RWPE2 (cell line): ENCODE results near the gene TOMM6.
"Not testable (repeated sequence)": the region's sequence is repeated elsewhere in the genome, so short reads cannot be mapped to it uniquely, and the experiment has no call there.

Source experiments
- ATAC-seq: fragments of 200-7000 bp; cut with Tn5 transposase; 3 replicates; pipeline ENCODE4 v1.9.1; 2021; ENCODE audit warnings: low read depth
- DNase-seq: peaks from one replicate; pipeline ENCODE4 v3.0.0-alpha.2; 2020; ENCODE audit warnings: low spot score
- H3K27ac ChIP-seq: fragments of 450-650 bp; 2 replicates; pipeline ENCODE4 v1.5.1; 2017; ENCODE audit warnings: mild to moderate bottlenecking; ENCODE audit not compliant: poor library complexity, severe bottlenecking
- H3K27me3 ChIP-seq: fragments of 250-450 bp; sonication (Bioruptor Pico); 2 replicates; pipeline ENCODE4 v1.5.1; 2021; ENCODE audit warnings: mild to moderate bottlenecking, moderate library complexity; ENCODE audit not compliant: insufficient read depth, poor library complexity, severe bottlenecking
- H3K36me3 ChIP-seq: fragments of 250-450 bp; sonication (Bioruptor Pico); 2 replicates; pipeline ENCODE4 v1.5.1; 2020; ENCODE audit warnings: low read depth, mild to moderate bottlenecking, moderate library complexity
- H3K4me1 ChIP-seq: fragments of 250-450 bp; sonication (Bioruptor Pico); 2 replicates; pipeline ENCODE4 v1.5.1; 2021; ENCODE audit warnings: mild to moderate bottlenecking, moderate library complexity; ENCODE audit not compliant: insufficient read depth, poor library complexity, severe bottlenecking
- H3K4me3 ChIP-seq: fragments of 250-450 bp; sonication (Bioruptor Pico); 2 replicates; pipeline ENCODE4 v1.5.1; 2021; ENCODE audit warnings: mild to moderate bottlenecking, moderate library complexity; ENCODE audit not compliant: severe bottlenecking
- H3K9me3 ChIP-seq: fragments of 250-450 bp; sonication (Bioruptor Pico); 2 replicates; pipeline ENCODE4 v1.5.1; 2021; ENCODE audit warnings: mild to moderate bottlenecking, moderate library complexity; ENCODE audit not compliant: severe bottlenecking
- CTCF ChIP-seq: fragments of 450-650 bp; IDR thresholded peaks from one replicate; pipeline ENCODE4 v1.5.1; 2017; ENCODE audit warnings: mild to moderate bottlenecking, moderate library complexity; ENCODE audit not compliant: poor library complexity, severe bottlenecking

Gene TOMM6

GRCh38 chr6:41811095-41811494, 23.6 kb downstream of the TOMM6 start:
- Histone ChIP-seq H3K9me3 (no peaks in the 10 kb centered on the region), H3K4me3 (no peak overlapping the region), H3K27me3 (no peaks in the 10 kb centered on the region), H3K4me1 (no peaks in the 10 kb centered on the region), H3K36me3 (no peaks in the 10 kb centered on the region), H3K27ac (no peak overlapping the region)
- no peak for TF ChIP-seq CTCF
- ATAC-seq (no peak), DNase-seq (no peak)

- ATAC-seq, H3K4me1 ChIP-seq, H3K27me3 ChIP-seq, DNase-seq, H3K4me3 ChIP-seq, H3K9me3 ChIP-seq, H3K36me3 ChIP-seq, H3K27ac ChIP-seq: not testable (repeated sequence)
Measured at GRCh38 chr6:41811946-41812345, 24.5 kb downstream of the TOMM6 start.

GRCh38 chr6:41813469-41813868, 26.0 kb downstream of the TOMM6 start:
- Histone ChIP-seq H3K9me3 (no peaks in the 10 kb centered on the region), H3K27me3 (no peaks in the 10 kb centered on the region), H3K4me1 (no peaks in the 10 kb centered on the region), H3K4me3 (no peak overlapping the region), H3K27ac (no peak overlapping the region), H3K36me3 (no peaks in the 10 kb centered on the region)
- DNase-seq (no peak), ATAC-seq (no peak)
- TF ChIP-seq CTCF: no peak

- DNase-seq: no peak
- H3K4me3 ChIP-seq: no peak overlapping the region
- TF ChIP-seq CTCF: no peak
- H3K36me3 ChIP-seq: no peaks in the 10 kb centered on the region
- H3K9me3 ChIP-seq: no peaks in the 10 kb centered on the region
- no peak overlapping the region for H3K27ac ChIP-seq
- H3K27me3 ChIP-seq: no peaks in the 10 kb centered on the region
- peaks cover 4% of the 10 kb centered on the region for H3K4me1 ChIP-seq
- ATAC-seq: no peak
Measured at GRCh38 chr6:41813956-41814355, 26.5 kb downstream of the TOMM6 start.

- DNase-seq: no peak
- Histone ChIP-seq H3K4me1 (peaks cover 9% of the 10 kb centered on the region), H3K4me3 (no peak overlapping the region), H3K36me3 (no peaks in the 10 kb centered on the region), H3K27ac (no peak overlapping the region), H3K27me3 (no peaks in the 10 kb centered on the region), H3K9me3 (no peaks in the 10 kb centered on the region)
- TF ChIP-seq CTCF: no peak
- ATAC-seq: no peak
Measured at GRCh38 chr6:41814629-41815028, 27.1 kb downstream of the TOMM6 start.
